Measurements from ENCODE around the gene GPR132.
"Not testable (repeated sequence)": the region's sequence is repeated elsewhere in the genome, so short reads cannot be mapped to it uniquely, and the experiment has no call there.

Gene GPR132

DNA sequence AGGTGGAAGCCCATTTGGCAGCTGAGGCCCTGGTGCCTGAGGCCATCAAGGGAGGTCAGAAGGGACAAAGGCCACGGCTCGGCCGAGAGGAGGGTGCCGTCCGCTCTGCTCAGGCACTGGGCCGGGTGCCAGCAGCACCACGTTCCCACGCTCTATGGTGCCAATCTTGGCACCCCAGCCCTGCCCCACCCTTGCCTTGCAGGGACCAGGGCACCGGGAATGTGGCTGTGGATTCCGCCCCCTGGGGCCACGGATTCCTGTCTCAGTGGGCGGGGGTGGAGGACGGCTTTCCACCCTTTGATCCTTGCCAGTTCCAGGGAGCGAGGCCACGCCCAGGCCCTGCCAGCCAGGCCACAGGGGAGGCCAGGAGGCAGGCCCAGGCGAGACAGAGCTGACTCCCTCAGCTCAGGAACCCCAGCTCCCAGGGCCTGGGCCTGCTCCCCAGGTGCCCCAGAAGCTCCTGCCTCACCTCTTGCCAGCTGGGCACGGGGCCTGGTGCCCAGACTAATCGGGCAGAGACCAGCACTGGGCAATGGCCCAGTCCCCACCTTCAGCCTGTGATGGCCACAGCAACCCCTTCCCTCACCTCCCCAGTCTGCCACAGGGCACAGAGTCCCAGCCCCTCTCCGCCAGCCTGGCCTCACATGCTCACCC lies 26.4 kb upstream of the GPR132 start:
- DNase-seq (ENCODE audit: low spot score), result peak; percentile 46

DNA sequence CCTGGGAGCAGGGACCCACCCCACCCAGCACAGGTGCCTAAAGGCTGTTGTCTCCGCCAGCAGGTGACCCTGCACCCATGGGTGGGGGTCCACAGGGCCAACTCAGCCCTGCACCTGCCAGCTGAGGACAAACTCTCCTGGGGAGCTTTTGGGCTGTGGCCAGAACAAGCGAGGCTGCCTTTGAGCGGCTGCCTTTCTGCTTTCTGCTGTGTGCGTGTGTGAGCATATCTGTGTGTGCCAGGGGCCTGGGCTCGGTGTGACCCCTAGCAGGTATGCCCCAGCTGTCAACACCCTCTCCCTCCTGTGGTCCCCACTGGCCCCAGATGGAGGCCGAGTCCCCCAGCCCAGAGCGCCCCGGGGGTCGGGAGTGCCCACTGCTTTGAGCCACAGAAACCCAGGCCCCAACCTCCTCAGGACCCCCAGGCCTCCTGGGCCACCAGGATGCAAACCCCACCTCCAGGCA lies 25.9 kb upstream of the GPR132 start:
- DNase-seq (ENCODE audit: low spot score), result no peak

DNA sequence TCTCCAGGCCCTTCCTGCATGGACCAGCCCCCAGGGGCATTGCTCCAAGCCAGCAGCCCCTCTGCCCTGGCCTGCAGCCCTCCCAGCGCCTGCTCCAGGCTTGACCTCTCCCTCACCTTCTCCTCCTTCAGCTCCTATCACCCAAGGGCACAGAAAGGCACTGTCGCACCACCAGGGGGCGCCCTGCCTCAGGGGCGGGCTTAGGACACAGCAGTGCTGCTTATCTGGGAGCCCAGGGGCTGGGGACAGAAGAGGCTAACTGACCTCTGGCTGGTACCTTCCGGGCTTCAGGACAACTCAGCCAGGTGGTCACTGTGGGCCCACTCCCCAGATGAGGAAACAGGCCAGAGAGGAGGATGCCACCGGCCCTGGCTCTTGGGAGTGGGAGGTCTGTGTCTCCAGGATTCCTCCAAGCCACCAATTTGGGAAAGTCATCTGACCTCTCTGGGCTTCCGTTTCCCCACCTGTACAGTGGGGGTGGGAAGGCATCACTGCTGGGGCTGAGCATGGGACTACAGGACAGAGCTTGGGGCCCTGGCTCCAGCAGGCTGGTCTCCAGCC lies 25.3 kb upstream of the GPR132 start:
- DNase-seq (ENCODE audit: low spot score), result peak; percentile 84

DNA sequence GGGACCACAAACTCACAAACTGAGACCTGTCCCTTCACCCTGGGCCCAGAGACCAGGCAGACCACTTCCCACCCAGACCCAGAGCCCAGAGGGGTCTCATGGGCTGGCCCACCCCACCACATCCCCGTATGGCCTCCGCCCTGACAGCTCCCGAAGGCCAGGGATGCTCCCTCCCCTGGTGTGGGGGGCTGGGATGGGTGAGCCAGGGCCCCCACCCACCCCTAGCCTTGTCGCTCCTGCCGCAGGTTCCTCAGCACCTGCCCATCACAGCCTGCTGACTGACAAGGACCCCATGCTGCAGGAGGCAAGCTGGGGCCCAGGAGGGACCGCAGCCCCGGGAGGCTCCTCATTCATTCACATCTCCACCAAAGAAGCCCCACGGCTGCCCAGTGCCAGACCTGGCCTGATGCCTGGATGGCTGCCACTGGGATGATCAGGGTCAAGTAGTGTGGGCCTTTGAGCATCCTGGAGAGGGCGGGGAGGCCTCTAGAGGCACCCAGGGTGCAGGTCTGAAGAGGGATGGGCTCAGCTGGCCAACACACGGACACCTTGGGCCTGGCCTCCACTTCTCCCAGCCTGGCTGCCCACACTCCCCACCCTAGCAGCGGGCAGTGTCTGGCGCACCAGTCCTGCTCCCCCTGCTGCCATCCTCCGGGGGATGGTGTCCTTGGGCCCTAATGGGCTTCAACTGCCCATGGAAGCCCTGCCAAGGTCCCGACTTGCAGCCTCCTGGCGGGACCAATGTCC lies 24.7 kb upstream of the GPR132 start:
- no peak for DNase-seq (ENCODE audit: low spot score)

DNA sequence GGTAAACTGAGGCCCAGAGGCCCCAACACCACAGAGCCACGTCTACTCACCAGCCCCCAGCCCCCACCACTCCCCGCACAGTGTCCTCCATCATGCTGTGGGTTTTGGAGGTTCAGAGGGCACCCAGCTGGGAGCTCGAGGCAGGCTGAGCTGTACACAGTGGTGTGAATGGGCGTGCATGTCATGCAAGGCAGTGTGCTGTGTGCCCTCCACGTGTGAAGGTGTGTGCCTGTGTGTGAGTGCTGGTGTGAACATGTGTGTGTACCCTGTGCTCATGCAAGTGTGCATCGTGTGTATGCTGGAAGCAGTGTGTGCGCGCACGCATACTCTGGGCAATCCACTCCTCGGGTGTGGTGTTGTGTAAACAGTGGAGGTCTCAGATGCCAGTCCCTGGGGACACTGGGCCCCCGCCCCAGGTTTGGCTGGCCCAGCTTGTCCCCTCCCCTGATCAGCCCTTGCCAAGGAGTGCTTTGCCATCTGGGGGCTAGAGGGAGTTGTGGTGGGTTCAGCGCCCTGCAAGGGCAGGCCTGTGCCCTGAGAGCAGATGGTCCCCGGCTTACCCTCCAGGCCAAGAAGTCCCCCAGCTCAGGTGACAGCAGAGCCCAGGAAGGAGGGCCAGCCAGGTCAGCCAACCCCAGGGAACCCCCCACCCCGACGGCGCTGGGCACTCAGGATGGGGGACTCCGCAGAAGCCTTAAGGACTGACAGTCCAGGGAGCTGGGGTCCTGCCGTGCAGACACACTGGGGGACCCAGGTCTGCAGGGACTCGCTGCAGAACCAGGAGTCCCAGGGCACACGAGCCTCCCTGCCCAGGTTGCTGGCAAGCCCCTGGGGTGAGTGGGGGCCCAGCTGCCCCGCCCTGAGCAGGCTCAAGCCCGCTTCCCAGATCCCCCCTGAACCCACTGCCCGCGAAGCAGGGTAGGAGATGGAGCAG lies 23.8 kb upstream of the GPR132 start:
- DNase-seq (ENCODE audit: low spot score), result no peak

DNA sequence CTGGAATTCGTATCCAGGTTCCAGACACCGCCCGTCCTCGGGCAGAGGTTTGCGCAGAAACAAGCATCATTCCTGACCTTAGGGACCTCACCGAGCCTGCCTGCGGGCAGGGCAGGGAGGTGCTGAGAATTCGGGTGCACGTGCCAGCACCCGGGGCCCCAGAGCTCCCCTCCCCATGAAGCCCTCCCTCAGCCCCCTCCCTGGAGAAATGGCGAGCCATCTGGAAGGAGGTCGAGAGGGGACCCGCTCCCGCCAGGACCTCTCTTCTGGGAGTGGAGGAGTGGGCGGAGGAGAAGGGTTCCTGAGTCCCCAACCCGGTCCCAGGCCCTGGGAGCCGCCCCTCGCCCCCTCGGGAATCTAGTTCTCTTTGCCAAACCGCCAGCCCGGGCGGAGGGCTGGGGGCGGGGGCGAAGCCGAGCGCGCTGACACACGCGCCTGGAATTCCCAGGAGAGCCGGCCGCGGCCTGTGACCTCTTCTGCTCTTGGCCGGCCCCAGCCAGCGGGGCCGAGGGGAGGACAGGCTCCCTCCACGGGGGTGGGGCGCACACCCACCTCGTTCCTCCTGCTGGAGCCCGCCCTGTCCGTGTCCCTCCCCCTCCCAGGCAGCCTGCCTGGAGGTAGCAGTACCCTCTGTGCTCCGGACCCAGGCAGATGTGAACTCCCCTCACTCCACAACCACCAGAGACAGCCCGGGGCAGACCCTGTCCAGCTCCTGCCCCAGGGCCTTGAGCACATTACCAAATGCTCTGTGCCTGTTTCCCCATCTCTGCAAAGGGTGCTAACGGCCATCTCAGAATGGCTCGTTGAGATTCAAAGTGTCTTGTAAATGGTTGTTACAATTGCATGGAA lies 23.0 kb upstream of the GPR132 start:
- DNase-seq (ENCODE audit: low spot score), result no peak

DNA sequence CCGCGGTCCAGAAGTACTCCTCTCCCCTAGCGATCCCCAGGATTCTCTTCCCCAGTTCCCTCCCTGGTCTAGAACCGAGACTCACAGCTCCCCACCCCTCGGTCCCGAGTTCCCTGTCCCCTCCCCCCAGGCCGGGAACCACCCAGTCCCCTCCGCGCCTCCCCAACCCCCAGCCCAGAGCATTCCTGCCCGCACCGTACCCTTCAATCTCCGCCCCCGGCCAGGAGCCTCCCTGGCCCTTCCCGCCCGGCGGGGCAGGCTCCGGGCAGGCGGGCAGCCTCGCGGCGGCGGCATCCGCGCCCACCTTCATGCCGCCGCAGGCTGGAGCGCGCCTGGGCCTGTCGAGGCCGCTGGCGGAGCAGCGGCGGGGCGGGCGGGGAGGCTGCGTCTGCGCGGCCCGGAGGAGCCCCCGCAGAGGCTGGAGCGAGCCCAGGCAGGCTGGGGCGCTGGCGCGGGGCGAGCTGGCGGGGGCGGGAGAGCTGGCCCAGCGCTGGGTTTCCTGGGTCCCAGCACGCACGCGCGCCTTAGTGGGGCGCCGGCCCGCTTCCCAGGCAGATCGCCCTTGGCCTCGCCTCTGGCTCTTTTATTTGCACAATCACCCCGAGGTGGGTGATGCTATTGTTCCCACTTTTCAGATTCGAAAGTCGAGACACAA lies 22.2 kb upstream of the GPR132 start:
- DNase-seq (ENCODE audit: low spot score), result no peak

DNA sequence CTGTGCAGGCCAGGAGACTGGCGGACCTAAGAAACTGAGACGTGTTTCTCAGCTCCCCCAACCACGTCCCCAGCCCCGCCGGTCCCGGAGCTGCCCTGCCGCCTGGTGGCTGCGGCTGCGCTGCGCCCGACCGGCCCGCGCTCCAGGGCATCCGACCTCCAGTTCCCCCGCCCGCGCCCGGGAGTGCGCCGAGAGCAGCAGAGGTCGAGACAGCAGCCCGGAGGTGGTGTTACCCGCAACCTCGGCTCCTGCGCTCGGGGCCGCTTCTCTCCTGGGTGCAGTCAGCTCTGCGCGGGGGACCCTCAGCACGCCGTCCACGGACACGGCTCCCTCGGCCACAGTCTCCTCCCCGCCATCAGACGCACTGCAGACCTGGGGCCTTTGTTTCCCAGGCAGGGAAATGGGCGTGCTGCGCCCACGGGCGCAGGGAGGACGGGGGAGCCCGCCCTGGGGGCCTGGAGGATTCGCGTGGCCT lies 21.6 kb upstream of the GPR132 start:
- peak; percentile 62 for DNase-seq (ENCODE audit: low spot score)

DNA sequence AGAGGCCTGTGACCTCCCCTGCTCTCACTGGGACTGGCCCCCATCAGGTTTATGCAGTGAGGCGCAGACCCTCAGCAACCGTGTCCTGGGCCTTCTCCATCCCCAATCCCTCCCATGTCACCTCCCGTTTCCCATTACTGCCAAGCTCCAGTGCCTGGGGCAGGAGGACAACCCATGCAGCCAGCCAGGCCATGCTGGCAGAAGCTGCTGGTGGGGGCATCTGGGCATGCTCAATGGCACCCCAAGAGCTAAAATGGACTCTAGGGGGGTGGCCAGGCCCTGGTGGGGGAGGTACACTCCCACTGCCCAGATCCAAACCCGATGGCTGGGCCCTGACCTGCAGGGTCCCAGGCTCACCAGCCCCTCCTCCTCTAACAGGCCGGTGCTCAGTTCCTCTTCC lies 20.5 kb upstream of the GPR132 start:
- no peak for DNase-seq (ENCODE audit: low spot score)

DNA sequence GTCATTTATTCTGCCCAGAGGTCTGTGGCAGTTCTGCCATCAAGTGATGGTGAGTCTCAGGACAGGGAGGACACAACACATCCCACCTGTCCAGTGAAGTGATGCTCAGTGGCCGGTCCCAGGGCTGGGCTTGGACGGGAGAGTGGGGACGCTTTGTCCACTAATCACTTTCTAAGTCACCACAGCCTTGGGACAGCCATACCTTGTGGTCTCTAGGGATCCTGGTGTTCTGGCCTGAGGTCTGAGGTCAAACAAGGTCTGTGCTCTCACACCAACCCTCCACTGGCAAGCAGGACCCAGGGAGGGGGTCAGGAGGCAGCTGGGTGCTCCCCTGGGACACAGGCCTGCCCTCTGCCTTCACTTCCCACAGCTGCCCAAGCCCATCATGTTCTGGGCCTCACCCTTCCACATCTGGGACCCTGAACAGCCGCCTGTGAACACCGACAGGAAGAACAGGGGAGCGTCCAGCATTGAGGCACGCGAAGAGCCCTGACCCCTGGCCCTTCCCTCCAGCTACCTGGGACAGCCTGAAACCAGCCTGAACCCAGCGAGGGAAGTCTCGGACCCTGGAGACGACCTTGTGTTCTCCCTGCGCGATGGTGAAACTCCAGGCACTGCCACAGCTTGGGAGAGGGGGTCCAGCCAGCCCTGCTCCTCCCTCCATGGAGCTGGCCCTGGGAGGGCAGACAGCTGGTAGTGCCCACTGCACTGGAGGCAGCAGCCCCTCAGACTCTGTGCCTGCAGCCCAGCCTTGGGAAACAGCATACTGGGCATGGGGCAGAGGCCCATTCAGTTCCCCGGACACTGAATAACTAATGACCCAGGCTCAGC lies 19.7 kb upstream of the GPR132 start:
- no peak for DNase-seq (ENCODE audit: low spot score)

DNA sequence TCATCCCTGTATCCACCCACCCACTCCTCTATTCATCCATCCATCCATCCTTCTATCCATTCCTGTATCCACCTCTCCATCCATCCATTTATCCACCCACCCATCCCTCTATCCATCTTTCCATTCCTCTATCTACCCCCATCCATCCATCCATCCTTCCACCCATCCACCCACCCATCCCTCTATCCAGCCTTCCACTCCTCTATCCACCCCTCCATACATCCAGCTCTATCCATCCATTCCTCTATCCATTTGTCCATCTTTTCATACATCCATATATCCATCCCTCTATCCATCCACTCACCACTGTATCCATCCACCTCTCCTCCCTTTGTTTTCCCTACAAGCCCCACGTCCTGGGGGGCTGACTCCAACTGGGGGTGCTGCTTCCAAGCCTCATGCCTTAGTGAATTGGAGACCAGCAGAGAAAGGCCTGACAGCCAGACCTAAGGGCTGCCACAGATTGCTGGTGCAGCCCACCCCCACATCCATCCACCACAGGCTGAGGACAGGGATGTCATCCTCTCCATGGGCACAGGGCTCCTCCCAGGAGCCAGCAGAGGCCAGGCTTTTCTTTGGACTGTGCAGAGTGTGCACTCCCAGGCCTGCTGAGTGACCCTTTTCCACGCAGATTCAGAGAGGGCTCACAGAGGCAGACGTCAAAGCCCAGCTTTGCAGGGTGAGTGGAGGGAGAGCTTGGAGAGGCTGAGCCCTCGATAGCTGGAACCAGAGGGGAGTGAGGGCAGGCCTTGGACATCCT lies 18.9 kb upstream of the GPR132 start:
- DNase-seq (ENCODE audit: low spot score), result no peak

DNA sequence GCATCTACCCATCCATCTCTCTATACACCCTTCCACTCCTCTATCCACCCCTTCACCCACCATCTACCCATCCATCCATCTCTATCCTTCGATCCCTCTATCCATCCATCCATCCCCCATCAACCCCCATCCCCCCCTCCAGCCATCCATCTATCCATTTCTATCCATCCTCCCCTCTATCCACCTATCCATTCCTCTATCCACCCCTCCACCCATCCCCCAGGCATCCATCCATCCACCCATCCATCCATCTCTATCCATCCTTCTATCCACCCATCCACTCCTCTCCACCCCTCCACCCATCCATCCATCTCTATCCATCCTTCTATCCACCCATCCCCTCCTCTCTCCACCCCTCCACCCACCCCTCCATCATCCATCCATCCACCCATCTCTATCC lies 17.5 kb upstream of the GPR132 start:
- DNase-seq (ENCODE audit: low spot score), result no peak

DNA sequence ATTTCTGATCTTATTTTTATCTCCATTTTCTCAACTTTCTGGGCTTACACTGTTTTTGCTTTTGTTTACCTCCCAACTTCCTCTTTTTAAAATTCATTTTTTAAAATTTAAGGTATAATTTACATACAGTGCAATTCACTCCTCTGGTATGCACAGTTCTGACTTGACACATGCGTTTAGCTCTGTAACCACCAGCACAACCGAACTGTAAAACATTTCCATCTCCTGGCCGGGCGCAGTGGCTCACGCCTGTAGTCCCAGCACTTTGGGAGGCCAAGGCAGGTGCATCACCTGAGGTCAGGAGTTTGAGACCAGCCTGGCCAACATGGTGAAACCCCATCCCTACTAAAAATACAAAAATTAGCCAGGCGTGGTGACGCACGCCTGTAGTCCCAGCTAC lies 16.2 kb upstream of the GPR132 start:
- DNase-seq (ENCODE audit: low spot score), result not testable (repeated sequence)

DNA sequence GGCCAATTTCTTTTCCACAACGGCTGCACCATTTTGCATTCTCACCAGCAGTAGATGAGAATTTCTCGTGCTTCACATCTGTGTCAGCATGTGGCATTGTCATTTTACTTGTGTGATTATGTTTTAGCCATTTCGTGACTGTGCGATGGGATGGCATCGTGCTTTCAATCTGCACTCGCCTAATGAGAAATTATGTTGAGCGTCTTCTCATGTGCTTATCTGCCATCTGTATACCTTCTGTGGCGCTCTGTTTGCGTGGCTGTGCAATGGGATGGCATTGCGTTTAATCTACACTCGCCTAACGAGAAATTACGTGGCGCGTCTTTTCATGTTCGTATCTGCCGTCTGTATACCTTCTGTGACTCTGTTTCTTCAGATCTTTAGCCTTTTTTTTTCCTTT lies 14.9 kb upstream of the GPR132 start:
- DNase-seq (ENCODE audit: low spot score), result no peak

DNA sequence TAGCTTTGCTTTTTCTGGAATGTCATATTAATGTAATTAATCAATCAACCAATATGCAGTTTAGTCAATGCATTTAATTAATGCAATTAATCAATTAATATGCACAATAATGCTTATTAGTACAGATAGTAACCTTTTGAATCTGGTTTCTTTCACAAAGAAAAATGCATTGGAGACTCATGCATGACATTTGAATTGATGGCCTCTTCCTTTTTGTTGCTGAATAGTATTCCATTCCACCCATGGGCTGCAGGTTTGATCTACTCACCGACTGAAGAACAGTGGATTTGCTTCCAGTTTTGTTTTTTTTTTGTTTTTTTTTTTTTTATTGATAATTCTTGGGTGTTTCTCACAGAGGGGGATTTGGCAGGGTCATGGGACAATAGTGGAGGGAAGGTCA lies 13.1 kb upstream of the GPR132 start:
- DNase-seq (ENCODE audit: low spot score), result no peak

DNA sequence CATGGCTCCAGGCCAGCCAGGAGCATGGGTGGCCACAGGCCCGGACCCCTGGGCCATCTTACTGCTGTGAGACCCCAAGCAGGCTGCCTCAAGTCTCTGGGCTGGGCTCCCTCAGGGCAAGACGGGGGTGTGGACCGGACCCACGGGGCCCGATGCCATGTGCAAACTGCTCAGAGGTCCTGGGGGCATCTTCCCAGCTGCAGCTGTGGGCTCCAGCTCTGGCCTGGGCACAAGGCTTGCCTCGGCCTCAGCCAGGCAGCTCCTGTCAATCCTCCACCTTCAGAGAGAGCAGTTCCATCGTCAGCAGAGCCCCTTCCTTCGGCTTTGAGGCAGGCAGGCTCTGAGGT lies 12.4 kb upstream of the GPR132 start:
- DNase-seq (ENCODE audit: low spot score), result no peak

DNA sequence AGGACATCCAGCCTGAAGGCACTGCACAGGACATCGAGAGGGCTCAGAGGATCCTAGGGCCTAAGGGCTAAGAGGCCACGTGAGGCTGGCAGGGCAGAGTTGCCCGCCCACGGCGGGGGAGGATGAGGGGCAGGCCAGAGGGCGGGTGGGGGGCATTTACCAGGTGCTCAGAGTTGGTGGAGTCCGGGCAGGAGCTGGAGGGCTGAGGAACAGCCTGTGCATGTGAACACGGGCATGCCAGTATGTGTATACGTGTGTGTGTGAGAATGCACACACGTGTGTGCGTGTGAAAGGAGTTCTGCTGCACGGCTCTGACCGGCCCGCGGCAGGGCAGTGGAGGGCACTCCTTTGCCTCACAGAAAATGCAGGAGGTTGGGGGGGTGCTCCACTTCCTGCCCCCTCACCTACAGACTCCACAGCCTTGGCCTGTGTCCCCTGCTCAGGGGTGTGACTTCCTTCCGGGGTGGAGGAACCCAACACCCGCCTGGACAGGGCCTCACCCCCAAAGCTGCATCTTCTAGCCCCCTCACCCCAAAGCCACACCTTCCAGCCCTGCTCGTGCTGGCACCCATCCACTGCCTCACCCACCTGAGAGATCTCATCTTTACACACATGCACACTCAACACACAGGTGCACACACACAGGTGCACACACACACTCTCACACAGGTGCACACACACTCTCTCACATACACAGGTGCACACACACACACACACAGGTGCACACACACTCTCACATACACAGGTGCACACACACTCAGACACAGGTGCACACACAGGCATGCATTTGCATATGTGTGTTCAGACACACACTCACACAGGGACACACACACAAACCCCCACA lies 11.8 kb upstream of the GPR132 start:
- no peak for DNase-seq (ENCODE audit: low spot score)

DNA sequence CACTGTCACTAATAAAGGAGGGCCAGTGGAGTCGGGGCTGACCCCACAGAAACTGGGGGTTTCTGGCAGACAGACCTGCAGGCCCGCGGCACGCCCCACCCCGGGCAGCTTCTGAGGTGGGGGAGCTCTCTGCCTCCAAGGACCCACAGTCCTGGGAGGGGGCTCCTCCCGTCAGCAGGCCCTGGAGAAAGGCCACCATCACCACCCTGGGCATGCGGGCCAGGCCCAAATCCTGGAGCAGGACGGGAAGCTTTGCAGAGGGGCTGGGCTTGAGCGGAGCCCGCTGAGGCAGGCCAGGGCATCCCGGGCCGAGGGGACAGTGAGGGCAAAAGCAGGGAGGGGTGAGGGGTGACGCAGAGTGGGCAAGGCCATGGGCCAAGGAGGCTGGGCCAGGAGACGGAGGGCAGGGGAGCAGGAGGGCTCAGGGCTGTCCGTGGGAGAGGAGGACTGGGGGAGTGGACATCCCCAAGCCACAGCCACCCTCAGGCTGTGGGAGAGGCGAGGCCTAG lies 11.1 kb upstream of the GPR132 start:
- DNase-seq (ENCODE audit: low spot score), result no peak

All from cerebellar cortex (tissue), 1 donor.